Gastrocnemius medialis (tissue), 4 donors: ENCODE data around the gene CARD11.

Experiments
- CTCF ChIP-seq, 5 experiments: fragments of 450-650 bp in 3 of 5; fragments of 200-600 bp in 2 of 5; sonication (generic) in 2 of 5; IDR thresholded peaks in 4 of 5; conservative IDR thresholded peaks in 1 of 5; 1 replicate in 4 of 5; 2 replicates in 1 of 5; pipeline ENCODE4 v1.5.1; 2016 to 2019; ENCODE audit warnings: antibody characterized with exemption in 5 of 5, mild to moderate bottlenecking in 3 of 5, moderate library complexity in 3 of 5
- POLR2A ChIP-seq, 2 donors: fragments of 450-650 bp; IDR thresholded peaks; one replicate each; pipeline ENCODE4 v1.6.1; 2017; ENCODE audit warnings: antibody characterized with exemption in 2 of 2, mild to moderate bottlenecking in 2 of 2, moderate library complexity in 2 of 2

- TF ChIP-seq CTCF (IDR thresholded peaks at IDR 0.05 in 4 of 5, conservative IDR thresholded peaks at IDR 0.05 in 1 of 5) (no peak), POLR2A (IDR thresholded peaks at IDR 0.05) (no peak)
These were observed 23.9 kb downstream of the CARD11 start for GRCh38 chr7:3019801-3020200.
